ENCODE results near the gene BRIP1.

DNA sequence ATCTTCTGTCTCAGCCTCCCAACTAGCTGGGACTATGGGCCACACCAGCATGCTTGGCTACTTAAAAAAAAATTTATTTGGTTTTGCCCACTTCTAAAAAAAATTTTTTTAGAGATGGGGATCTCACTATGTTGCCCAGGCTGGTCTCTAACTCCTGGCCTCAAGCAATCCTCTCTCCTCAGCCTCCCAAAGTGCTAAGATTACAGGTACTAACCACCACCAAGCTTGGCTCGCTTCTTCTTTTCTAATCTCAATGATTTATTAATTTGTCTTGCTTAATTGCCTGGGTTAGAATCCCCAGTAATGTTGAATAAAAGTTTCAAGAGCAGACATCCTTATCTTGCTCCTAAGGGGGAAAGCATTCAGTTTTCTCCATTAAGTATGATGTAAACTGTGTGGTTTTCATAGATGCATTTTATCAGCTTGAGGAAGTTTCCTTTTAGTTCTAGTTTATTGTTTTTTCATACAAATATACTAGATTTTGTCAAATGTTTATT is 206.6 kb downstream of the BRIP1 start:
- TF ChIP-seq SRSF1 (IDR thresholded peaks at IDR 0.05; ENCODE audit: low read depth, low read length) (no peak), MAX (CRISPR knock-in tag; IDR thresholded peaks at IDR 0.05) (no peak), SREBF1 (IDR thresholded peaks at IDR 0.05; ENCODE audit: borderline replicate concordance, low read depth, low read length) (no peak), THRB (CRISPR knock-in tag; conservative IDR thresholded peaks at IDR 0.05) (no peak)
- TF ChIP-seq, protein P1, sequence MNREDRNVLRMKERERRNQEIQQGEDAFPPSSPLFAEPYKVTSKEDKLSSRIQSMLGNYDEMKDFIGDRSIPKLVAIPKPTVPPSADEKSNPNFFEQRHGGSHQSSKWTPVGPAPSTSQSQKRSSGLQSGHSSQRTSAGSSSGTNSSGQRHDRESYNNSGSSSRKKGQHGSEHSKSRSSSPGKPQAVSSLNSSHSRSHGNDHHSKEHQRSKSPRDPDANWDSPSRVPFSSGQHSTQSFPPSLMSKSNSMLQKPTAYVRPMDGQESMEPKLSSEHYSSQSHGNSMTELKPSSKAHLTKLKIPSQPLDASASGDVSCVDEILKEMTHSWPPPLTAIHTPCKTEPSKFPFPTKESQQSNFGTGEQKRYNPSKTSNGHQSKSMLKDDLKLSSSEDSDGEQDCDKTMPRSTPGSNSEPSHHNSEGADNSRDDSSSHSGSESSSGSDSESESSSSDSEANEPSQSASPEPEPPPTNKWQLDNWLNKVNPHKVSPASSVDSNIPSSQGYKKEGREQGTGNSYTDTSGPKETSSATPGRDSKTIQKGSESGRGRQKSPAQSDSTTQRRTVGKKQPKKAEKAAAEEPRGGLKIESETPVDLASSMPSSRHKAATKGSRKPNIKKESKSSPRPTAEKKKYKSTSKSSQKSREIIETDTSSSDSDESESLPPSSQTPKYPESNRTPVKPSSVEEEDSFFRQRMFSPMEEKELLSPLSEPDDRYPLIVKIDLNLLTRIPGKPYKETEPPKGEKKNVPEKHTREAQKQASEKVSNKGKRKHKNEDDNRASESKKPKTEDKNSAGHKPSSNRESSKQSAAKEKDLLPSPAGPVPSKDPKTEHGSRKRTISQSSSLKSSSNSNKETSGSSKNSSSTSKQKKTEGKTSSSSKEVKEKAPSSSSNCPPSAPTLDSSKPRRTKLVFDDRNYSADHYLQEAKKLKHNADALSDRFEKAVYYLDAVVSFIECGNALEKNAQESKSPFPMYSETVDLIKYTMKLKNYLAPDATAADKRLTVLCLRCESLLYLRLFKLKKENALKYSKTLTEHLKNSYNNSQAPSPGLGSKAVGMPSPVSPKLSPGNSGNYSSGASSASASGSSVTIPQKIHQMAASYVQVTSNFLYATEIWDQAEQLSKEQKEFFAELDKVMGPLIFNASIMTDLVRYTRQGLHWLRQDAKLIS (CRISPR knock-in tag; IDR thresholded peaks at IDR 0.05): no peak
- TF ChIP-seq, protein P2, sequence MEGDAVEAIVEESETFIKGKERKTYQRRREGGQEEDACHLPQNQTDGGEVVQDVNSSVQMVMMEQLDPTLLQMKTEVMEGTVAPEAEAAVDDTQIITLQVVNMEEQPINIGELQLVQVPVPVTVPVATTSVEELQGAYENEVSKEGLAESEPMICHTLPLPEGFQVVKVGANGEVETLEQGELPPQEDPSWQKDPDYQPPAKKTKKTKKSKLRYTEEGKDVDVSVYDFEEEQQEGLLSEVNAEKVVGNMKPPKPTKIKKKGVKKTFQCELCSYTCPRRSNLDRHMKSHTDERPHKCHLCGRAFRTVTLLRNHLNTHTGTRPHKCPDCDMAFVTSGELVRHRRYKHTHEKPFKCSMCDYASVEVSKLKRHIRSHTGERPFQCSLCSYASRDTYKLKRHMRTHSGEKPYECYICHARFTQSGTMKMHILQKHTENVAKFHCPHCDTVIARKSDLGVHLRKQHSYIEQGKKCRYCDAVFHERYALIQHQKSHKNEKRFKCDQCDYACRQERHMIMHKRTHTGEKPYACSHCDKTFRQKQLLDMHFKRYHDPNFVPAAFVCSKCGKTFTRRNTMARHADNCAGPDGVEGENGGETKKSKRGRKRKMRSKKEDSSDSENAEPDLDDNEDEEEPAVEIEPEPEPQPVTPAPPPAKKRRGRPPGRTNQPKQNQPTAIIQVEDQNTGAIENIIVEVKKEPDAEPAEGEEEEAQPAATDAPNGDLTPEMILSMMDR (IDR thresholded peaks at IDR 0.05 in 2 of 3, conservative IDR thresholded peaks at IDR 0.05 in 1 of 3; ENCODE audit: insufficient read depth in 2 of 3, low read depth in 1 of 3, low read length in 3 of 3): no peak
